A204.1 (cell line): ENCODE measurements around the gene SNTG2.

Experiments
- FAIRE-seq: peaks from 2 replicates; lab custom pipeline; 2012; peaks lifted over from hg19 to GRCh38; lab: Jason Lieb, UNC

Gene SNTG2

DNA sequence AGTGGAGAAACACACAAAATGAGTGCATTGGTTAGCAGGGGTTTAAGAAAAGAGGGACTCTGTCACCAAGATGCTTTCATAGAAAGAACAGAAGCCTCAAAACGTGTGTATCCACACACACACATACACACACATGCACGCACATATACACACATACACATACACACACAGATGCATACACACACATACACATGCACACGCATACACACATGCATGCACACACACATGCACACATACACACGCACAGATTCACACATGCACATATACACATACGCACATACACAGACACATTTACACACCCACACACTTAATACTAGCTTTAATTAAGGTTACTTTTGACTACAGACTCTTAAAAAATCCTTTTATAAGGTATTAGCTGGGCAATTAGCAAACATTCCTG lies 378.0 kb downstream of the SNTG2 start:
- no peak for FAIRE-seq

DNA sequence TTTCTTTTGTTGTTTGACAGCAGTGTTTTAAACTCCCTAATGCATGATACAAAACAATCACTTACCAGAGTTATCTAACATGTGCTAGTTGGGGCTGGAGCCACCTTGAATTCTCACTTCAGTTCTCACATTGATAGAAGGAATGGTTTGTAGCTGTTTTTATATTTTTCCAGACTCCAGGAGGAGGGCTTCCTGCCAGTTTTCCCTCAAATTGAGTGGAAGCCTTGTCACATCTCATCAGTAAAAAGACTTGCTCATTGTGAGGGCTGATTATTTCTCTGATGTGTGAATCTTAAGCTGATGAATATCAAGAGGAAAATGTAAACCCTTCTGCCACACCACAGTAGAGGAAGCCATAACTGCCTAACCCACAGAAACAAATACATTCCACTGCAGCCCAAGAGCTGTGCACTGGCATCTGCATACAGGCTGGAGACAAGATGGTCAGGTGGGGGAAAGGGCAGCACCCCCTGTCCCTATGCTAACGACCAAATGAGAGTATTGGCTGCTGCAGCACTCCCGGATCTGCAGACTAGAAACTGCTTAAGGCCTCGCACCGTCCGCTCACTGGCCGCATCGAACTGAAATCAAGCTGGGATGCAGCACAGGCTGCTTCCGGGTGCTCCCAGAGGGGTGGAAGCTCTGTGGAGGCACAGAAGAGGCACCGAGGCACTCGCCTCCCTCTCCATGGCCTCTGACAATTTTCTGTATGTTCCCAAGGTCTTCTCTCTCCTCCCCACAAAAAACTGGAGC lies 388.9 kb downstream of the SNTG2 start:
- no peak for FAIRE-seq

DNA sequence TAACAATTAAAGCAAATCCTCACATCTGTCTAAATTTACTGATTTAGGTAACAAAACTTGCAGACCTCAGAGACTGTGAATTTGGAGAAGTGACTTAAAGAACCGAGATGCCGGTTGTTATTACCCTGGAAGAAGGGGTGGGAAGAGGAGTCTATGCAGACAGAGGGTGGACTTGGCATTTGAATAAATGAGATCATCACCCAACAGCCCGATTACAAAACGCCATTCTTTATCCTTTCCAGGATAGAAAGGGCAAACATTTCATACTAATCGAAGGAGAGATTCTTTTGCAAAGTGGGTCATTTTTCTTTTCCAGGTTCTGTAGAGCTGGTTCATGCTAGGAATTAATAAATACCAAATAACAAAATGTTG lies 389.5 kb downstream of the SNTG2 start:
- no peak for FAIRE-seq

DNA sequence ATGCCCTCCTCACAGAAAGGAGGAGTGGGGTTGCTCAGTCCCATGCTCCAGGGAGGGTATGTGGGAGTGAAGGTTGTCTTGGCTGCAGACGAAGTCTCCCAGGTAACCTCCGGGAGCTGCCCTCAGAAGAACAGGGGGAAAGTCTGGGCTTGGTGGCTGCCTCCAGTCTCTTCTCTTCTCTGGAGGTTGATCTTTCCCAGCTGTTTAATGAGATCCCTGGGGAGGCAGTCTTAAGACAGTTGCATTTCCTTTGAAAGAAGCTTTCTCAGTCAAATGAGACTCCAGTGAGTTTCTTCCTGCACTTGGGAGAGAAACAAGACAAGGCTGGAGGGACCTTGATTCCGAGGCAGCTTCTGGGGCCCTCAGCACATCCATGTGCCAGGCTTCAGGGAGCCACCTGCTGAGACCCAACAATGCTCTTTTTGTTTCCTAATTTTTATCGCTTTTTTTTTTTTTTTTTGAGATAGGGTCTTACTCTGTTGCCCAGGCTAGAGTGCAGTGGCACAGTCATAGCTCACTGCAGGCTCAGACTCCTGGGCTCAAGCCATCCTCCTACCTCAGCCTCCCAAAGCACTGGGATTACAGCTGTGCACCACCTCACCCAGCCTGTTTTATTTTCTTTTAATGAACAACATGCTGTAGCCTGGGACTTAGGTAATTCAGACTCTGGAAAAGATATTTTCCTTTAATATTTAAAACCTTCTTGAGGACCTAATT lies 390.9 kb downstream of the SNTG2 start:
- FAIRE-seq = no peak

DNA sequence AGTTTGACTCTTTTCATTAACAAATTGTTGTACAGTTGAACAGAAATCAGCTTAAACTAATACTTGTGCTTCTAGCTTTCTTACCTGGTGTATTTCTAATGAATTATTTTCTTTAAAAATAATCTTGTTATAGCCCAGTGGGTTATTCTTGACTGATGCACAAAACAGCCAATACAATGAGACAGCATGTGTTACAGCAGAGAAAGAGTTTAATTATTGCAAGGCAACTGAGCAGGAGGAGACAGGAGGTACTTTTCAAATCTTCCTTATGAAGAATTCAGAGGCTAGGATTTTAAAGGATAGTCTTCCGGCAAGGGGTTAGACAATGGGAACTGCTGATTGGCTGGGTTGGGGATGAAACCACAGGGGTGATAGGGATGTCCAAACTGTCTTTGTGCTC lies 398.1 kb downstream of the SNTG2 start:
- FAIRE-seq = no peak

DNA sequence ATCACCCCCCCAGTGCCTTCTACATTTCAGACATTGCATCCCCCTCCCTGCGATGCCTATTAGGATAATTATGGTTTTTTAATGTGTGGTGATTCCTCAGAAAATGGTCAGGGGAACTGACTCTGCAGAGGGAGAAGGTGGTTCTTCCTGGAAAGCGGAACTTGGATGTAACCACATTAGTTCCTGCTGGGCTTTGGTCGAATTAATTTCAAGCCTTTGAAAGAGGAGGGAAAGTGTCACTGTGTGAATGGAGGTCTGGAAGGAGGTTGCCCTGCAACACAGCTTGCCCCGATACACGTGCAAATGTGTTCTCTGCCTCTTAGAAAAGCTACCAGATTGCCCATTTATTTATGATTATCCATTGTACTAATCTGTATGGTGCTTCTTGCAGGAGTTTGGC lies 399.5 kb downstream of the SNTG2 start:
- no peak for FAIRE-seq

- FAIRE-seq = no peak
Measured at GRCh38 chr2:1353124-1353523, 402.5 kb downstream of the SNTG2 start.

DNA sequence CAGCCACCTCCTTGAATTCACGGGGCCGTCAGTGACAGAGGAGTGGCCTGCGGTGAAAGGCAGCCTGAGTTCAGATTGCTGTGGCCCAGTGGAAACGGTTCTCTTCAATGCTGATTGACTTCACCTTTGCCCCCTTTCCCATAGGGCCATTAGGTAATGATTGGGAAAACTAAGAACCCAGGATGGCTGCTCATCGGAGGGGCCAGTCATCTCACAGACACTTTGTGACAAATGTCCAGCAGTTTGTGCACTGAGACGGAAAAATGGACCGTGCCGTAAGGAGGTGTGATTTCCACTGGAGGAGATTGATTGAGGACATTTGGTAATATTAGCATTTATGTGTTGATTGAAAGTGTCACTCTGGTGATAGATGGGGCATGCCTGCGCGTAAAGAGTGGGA lies 402.9 kb downstream of the SNTG2 start:
- no peak for FAIRE-seq

GRCh38 chr2:1360144-1360543 lies 409.5 kb downstream of the SNTG2 start:
- no peak for FAIRE-seq

GRCh38 chr2:1360557-1361250 lies 410.1 kb downstream of the SNTG2 start:
- FAIRE-seq = no peak

DNA sequence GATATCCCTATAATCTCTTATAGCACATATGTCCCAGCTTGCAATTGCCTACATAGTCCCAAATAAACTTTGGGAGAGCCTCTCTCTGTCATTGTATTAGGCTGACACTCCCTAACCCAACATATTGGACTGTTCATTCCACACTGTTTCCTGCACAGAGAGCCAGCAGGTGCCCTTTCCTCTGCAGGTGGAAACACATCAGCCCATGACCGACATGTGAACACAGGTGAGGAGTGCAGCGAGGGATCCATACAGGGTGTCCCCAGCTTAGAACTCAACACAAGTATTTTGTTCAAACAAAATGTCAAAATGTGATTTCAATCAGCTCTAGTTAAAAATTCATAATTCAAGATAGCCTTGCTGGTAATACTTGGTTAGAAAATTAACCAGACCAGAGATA lies 412.7 kb downstream of the SNTG2 start:
- no peak for FAIRE-seq

DNA sequence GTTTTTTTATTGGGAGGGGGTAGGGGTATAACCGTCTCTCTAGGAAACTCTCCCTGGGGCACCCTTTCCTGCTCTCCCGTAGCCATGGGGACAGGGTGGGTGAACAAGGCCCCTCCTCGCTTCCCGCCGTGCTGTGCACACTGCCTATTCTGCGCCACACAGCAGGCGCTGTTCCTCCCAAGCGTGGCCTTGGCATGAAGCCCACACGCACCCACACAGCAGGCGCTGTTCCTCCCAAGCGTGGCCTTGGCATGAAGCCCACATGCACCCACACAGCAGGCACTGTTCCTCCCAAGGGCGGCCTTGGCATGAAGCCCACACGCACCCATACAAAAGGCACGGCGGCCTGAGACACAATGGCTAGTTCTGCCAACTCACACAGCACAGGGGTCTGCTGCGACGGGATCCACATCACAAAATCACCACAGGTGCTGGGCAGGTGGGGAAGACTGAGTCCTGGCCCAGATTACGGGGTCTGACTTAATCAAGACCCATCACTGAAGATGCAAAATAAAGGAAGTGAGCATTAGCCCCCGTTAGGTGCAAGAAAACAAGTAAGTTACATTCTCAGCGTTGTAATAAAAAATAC lies 416.0 kb downstream of the SNTG2 start:
- FAIRE-seq = no peak

- no peak for FAIRE-seq
Measured at GRCh38 chr2:1367601-1368000, 417.0 kb downstream of the SNTG2 start.

- no peak for FAIRE-seq
Measured at GRCh38 chr2:1369905-1370304, 419.3 kb downstream of the SNTG2 start.

GRCh38 chr2:1370461-1370860 lies 419.8 kb downstream of the SNTG2 start:
- no peak for FAIRE-seq

DNA sequence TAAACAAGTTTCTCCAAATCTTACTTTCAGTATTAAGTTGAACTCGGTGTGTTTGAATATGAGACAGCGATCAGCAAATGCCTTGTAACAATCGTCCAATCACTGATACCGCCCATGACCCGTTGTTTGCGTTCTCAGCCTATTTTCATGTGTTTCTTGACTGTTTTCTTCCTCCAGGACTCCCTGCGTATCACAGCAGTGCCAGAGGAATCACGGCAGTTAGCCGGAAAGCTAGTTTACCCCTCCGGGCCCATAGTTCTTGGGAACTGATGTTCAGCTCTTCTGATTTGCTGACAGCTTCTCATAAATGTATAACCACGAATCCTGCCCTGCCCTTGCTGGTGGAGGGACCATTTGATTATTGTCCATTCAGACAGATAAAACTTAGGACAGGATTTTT lies 420.4 kb downstream of the SNTG2 start:
- no peak for FAIRE-seq

- FAIRE-seq = no peak
Measured at GRCh38 chr2:1373830-1374229, 423.2 kb downstream of the SNTG2 start.

DNA sequence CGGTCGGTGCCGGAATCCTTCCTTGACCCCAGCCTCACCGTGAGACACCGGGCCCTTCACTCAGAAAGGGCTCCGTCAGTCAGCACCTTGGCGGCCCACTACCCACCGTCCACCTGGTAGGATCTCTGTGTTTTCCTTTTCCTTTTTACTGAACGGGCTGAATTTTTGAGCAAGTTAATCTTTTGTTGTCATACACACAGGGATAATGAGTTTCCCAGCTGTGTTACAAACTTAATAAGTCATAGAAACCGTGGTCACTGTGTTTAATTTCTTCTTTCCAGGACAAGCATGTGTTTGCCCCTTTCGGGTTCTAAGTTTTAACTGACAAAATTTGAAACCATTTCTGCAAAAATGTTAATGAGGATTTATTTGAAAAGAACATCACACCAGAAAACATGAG lies 423.6 kb downstream of the SNTG2 start:
- FAIRE-seq = no peak

- FAIRE-seq = no peak
Measured at GRCh38 chr2:1375794-1376193, 425.1 kb downstream of the SNTG2 start.

DNA sequence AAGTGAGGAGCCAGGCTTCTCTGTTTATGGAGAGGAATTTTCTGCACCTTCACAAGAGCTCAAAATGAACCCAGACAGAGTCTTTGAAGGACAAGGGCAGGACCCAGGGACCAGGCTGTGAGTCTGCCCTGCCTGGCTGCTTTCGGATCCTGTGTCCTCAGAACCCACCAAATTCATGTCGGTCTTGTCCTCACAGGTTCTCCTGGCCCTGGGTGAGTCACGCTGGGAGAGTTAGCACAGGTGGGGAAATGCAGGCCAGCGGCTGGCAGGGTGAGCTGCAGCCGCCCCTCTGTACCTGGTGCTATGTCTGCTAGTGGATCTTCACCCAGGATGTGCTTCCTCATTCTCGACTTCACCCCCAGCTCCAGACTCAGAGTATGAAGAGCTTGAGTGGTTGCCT lies 426.8 kb downstream of the SNTG2 start:
- FAIRE-seq = no peak

- FAIRE-seq = no peak
Measured at GRCh38 chr2:1378456-1379150, 428.0 kb downstream of the SNTG2 start.

- FAIRE-seq = no peak
Measured at GRCh38 chr2:1381644-1382043, 431.0 kb downstream of the SNTG2 start.
